GM12872 (cell line): Measurements from ENCODE around the gene TPRN.

Experiments used
- TF ChIP-seq, protein P1 (sequence below): IDR thresholded peaks from 3 replicates; pipeline ENCODE4 v1.5.1; 2011; ENCODE audit warnings: low read depth, mild to moderate bottlenecking, low read length, moderate library complexity; ENCODE audit not compliant: insufficient read depth

Gene TPRN

DNA sequence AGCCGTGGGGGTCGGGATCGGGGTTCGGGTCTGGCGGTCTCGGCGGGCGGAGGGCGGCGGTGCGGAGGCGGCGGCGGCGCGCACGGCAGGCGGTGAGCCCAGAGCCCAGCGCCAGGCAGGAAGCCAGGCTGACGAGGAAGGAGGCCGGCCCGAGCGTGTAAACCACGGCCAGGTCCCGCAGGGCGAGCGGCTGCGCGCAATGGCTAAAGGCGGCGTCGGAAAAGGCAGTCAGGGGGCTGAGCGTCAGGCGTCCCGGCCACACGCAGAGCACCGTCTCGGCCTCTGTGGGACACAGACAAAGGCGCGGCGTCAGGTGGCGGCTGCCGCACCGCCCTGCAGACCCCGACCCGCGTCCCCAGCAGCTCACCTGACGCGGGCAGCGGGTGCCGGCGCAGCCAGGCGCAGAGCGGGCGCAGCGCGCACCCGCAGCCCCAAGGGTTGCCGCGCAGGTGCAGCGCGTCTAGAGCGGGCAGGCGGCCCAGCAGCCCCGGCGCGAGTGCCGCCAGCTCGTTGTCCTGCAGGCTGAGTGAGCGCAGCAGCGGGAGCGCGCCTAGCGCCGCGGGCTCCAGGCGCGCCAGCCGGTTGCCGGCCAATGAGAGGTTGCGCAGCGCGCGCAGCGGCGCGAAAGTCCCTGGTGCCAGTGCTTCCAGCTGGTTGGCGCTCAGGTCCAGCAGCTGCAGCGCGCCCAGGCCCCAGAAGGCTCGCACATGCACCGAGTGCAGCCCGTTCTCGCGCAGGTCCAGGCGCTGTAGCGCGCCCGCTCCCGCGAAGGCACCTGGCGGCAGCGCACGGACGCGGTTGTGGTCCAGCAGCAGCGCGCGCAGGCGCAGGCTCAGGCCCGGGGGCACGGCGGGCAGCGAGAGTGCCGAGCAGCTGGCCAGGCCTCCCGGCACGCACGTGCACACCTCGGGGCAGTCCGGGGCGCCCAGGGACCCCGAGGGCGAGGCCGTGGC, 31.4 kb downstream of the TPRN start:
- TF ChIP-seq, protein P1, sequence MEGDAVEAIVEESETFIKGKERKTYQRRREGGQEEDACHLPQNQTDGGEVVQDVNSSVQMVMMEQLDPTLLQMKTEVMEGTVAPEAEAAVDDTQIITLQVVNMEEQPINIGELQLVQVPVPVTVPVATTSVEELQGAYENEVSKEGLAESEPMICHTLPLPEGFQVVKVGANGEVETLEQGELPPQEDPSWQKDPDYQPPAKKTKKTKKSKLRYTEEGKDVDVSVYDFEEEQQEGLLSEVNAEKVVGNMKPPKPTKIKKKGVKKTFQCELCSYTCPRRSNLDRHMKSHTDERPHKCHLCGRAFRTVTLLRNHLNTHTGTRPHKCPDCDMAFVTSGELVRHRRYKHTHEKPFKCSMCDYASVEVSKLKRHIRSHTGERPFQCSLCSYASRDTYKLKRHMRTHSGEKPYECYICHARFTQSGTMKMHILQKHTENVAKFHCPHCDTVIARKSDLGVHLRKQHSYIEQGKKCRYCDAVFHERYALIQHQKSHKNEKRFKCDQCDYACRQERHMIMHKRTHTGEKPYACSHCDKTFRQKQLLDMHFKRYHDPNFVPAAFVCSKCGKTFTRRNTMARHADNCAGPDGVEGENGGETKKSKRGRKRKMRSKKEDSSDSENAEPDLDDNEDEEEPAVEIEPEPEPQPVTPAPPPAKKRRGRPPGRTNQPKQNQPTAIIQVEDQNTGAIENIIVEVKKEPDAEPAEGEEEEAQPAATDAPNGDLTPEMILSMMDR = no peak

GRCh38 chr9:137168573-137168903, 32.0 kb downstream of the TPRN start:
- TF ChIP-seq, protein P1 = no peak

DNA sequence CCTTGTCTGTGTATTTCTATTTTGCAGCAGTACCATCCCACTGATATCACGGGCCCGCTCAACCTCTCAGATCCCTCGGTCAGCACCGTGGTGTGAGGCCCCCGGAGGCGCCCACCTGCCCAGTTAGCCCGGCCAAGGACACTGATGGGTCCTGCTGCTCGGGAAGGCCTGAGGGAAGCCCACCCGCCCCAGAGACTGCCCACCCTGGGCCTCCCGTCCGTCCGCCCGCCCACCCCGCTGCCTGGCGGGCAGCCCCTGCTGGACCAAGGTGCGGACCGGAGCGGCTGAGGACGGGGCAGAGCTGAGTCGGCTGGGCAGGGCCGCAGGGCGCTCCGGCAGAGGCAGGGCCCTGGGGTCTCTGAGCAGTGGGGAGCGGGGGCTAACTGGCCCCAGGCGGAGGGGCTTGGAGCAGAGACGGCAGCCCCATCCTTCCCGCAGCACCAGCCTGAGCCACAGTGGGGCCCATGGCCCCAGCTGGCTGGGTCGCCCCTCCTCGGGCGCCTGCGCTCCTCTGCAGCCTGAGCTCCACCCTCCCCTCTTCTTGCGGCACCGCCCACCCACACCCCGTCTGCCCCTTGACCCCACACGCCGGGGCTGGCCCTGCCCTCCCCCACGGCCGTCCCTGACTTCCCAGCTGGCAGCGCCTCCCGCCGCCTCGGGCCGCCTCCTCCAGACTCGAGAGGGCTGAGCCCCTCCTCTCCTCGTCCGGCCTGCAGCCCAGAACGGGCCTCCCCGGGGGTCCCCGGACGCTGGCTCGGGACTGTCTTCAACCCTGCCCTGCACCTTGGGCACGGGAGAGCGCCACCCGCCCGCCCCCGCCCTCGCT, 32.6 kb downstream of the TPRN start:
- TF ChIP-seq, protein P1 = no peak

GRCh38 chr9:137167277-137167746, 33.2 kb downstream of the TPRN start:
- TF ChIP-seq, protein P1 = no peak

- TF ChIP-seq, protein P1 = no peak
Observed at GRCh38 chr9:137166380-137167229, 33.9 kb downstream of the TPRN start.

GRCh38 chr9:137165250-137165836, 35.2 kb downstream of the TPRN start:
- TF ChIP-seq, protein P1 = no peak
